Endothelial cell of umbilical vein (primary cell): Measurements from ENCODE around the gene SOX18. TPM values are rescaled to one million over a fixed set of nuclear protein-coding genes. Genes with fewer than 3 reads are reported as not detected.

Experiments used
- BruUV-seq: library from RNA; stranded (reverse); fragments of 400-500 nt; replicated peaks from 2 replicates; lab custom pipeline; 2021; lab: Mats Ljungman, UMichigan
- CTCF ChIA-PET: fragments of 300-600, 350-600 bp; sonication (Branson Sonifier 250); formaldehyde crosslinking; loops from one replicate; lab custom pipeline; 2021; ENCODE audit warnings: antibody characterized with exemption, inconsistent platforms; lab: Charles Lee
- POLR2A ChIA-PET: fragments of 300-600, 350-600 bp; sonication (Branson Sonifier 250); formaldehyde crosslinking; loops from one replicate; lab custom pipeline; 2021; ENCODE audit warnings: antibody characterized with exemption, inconsistent platforms; lab: Charles Lee
- DNase-seq: peaks from one replicate; pipeline ENCODE4 v3.0.0-alpha.2; 2011; ENCODE audit warnings: low read depth, low spot score
- FAIRE-seq: peaks from 2 replicates; lab custom pipeline; 2011; peaks lifted over from hg19 to GRCh38; lab: Jason Lieb, UNC
- H2AFZ ChIP-seq: 2 replicates; pipeline ENCODE4 v1.6.0; 2012; ENCODE audit warnings: low read depth, low read length, control low read depth, inconsistent platforms
- H3K27ac ChIP-seq: 2 replicates; pipeline ENCODE4 v1.5.1; 2011; ENCODE audit warnings: low read depth, mild to moderate bottlenecking, control low read depth, low read length, moderate library complexity; ENCODE audit not compliant: insufficient read depth
- H3K27me3 ChIP-seq, 2 experiments: 2 replicates each; pipeline versions ENCODE4 v1.6.0 to v1.6.1; 2011; ENCODE audit warnings: low read length in 2 of 2, mixed read lengths in 1 of 2; ENCODE audit not compliant: control insufficient read depth in 2 of 2, insufficient read depth in 2 of 2
- H3K36me3 ChIP-seq, 2 experiments: 2 replicates in 1 of 2; 3 replicates in 1 of 2; pipeline ENCODE4 v1.5.1; 2011; ENCODE audit warnings: low read length in 2 of 2, mild to moderate bottlenecking in 1 of 2, moderate library complexity in 1 of 2; ENCODE audit not compliant: control insufficient read depth in 2 of 2, insufficient read depth in 2 of 2; ENCODE audit errors: extremely low read depth in 1 of 2
- H3K4me1 ChIP-seq: 3 replicates; pipeline ENCODE4 v1.5.1; 2011; ENCODE audit warnings: mild to moderate bottlenecking, low read length; ENCODE audit not compliant: control insufficient read depth, insufficient read depth; ENCODE audit errors: extremely low read depth
- H3K4me2 ChIP-seq: 2 replicates; pipeline ENCODE4 v1.6.1; 2011; ENCODE audit warnings: low read length, control low read depth, mixed read lengths; ENCODE audit not compliant: insufficient read depth
- H3K4me3 ChIP-seq, 3 experiments: fragments of 200-600 bp in 1 of 3; sonication (generic), shearing (Covaris generic) in 1 of 3; replicated peaks in 1 of 3; 2 replicates each; pipeline ENCODE4 v1.5.1; 2011 to 2016; ENCODE audit warnings: control low read depth in 3 of 3, low read length in 3 of 3, mild to moderate bottlenecking in 2 of 3, inconsistent platforms in 1 of 3, low read depth in 1 of 3, moderate library complexity in 1 of 3; ENCODE audit not compliant: insufficient read depth in 1 of 3
- H3K79me2 ChIP-seq: 2 replicates; pipeline ENCODE4 v1.6.0; 2012; ENCODE audit warnings: low read length, inconsistent platforms; ENCODE audit not compliant: control insufficient read depth, insufficient read depth
- H3K9ac ChIP-seq: replicated peaks from 2 replicates; pipeline ENCODE3; 2011; ENCODE audit warnings: low read length, control low read depth; ENCODE audit not compliant: insufficient read depth; ENCODE audit errors: extremely low read depth
- H3K9me1 ChIP-seq: replicated peaks from 3 replicates; pipeline ENCODE4 v1.6.0; 2011; ENCODE audit warnings: mild to moderate bottlenecking, low read length; ENCODE audit not compliant: control insufficient read depth, insufficient read depth; ENCODE audit errors: extremely low read depth
- H3K9me3 ChIP-seq: replicated peaks from 2 replicates; pipeline ENCODE4 v1.5.1; 2012; ENCODE audit warnings: low read length, inconsistent platforms; ENCODE audit not compliant: control insufficient read depth, insufficient read depth
- H4K20me1 ChIP-seq: replicated peaks from 2 replicates; pipeline ENCODE3; 2011; ENCODE audit warnings: mild to moderate bottlenecking, low read length; ENCODE audit not compliant: control insufficient read depth, insufficient read depth; ENCODE audit errors: extremely low read depth
- EZH2 ChIP-seq: IDR thresholded peaks from 2 replicates; pipeline ENCODE4 v1.6.1; 2012; ENCODE audit warnings: borderline replicate concordance, low read depth, mild to moderate bottlenecking, moderate library complexity, low read length, inconsistent platforms; ENCODE audit not compliant: severe bottlenecking
- FOS ChIP-seq: IDR thresholded peaks from 2 replicates; pipeline ENCODE4 v1.6.1; 2011; ENCODE audit warnings: mild to moderate bottlenecking, low read length, moderate library complexity, borderline replicate concordance; ENCODE audit not compliant: insufficient read depth
- GATA2 ChIP-seq: IDR thresholded peaks from 2 replicates; pipeline ENCODE4 v1.7.0; 2011; ENCODE audit warnings: low read depth, mild to moderate bottlenecking, moderate library complexity, mixed read lengths, low read length; ENCODE audit not compliant: insufficient read length, insufficient read depth
- POLR2A ChIP-seq: IDR thresholded peaks from 2 replicates; pipeline ENCODE4 v1.6.1; 2012; ENCODE audit warnings: low read depth, mild to moderate bottlenecking, control low read depth, low read length
- POLR2AphosphoS5 ChIP-seq: IDR thresholded peaks from 2 replicates; pipeline ENCODE4 v1.6.1; 2012; ENCODE audit warnings: low read depth, mild to moderate bottlenecking, control low read depth, low read length, moderate library complexity; ENCODE audit not compliant: insufficient read depth
- dilution Hi-C: fragments of 300-500 bp; cut with MboI; formaldehyde crosslinking; loops from one replicate; pipeline ENCODE4 v1.15.0; 2019; ENCODE audit warnings: low sequenced_read_pairs; ENCODE audit not compliant: extremely low pct_ligation_motif_present
- intact Hi-C: fragments of 100-400 bp; cut with micrococcal nuclease; formaldehyde crosslinking; loops from one replicate; pipeline ENCODE4 v1.10.0; 2022
- polyA plus RNA-seq, 4 experiments: library from polyadenylated mRNA; depleted of rRNA in 3 of 4; stranded (reverse) in 3 of 4; unstranded in 1 of 4; fragments of >200 nt; gene quantifications; 2 replicates each; pipeline versions ENCODE4 v1.2.1 to v1.2.3, GENCODE V29; 2011 to 2012; ENCODE audit warnings: missing spikeins in 1 of 4
- total RNA-seq: library from RNA; stranded (reverse); gene quantifications from 2 replicates; pipeline ENCODE4 v1.2.3, GENCODE V29; 2021

SOX18 gene
- total and polyA plus RNA-seq, 2 donors (not counting 3 experiments of a cell fraction or from before 2014, with no cell fraction given), result 20.9 to 175 TPM

DNA sequence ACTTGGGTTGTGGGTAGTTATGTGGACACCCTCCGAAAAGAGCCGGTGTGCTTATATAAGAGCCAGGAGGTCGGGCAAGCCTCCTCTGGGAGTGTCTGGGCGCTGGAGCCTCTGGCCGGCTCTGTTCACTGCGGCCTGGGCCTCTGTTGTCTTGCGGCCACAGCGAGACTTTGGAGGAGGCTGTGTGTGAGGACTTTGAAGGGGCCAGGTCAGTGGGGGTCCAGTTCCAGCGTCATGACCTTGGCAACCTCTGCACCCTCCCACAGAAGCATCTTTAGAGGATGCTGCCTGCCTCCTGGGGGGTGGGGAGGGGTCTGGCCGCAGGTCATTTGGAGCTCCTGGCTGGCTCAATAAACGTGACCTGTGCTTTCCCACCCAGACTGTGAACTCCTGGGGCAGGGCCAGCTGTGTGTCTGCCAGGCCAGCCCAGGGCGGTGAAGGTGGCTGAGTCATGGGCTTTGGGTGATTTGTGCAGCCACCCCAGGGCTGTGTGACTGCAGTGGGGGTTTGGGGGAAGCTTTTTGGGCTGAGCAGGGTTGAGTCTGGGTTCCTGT, 14.8 kb upstream of the SOX18 start:
- ChIA-PET CTCF (interaction anchor here (1.4 to 1.5 kb wide), 2 partner anchors 16 to 25 kb away, joined by 4 to 8 read pairs; partner anchors contain the start of gene OPRL1), POLR2A (no interaction called here)
- Histone ChIP-seq H3K36me3 (no peaks in the 10 kb centered on the region), H3K27ac (no peak overlapping the region), H3K27me3 (no peaks in the 10 kb centered on the region), H3K9me1 (no peaks in the 10 kb centered on the region), H3K9me3 (no peaks in the 10 kb centered on the region), H3K79me2 (peaks cover 6% of the 10 kb centered on the region), H3K4me2 (peak overlapping the region; percentile 76), H3K4me3 (peak overlapping the region in 1 of 3 experiments; percentile 72), H4K20me1 (no peaks in the 10 kb centered on the region), H2AFZ (no peak overlapping the region), H3K9ac (peak overlapping the region; percentile 63), H3K4me1 (peaks cover 18% of the 10 kb centered on the region)
- no peak for TF ChIP-seq POLR2AphosphoS5
- TF ChIP-seq POLR2A, result no peak
- no peak for TF ChIP-seq GATA2
- peak; percentile 43 for TF ChIP-seq FOS
- no peak for TF ChIP-seq EZH2
- no peak for DNase-seq
- dilution Hi-C loops, result no loop called here
- BruUV-seq, result no TSS peak
- intact Hi-C loops, result loop anchor here (10.0 kb wide), 1 partner anchor 61 kb away; no protein-coding TSS in a partner anchor
- FAIRE-seq, result peak; percentile 8
